Thoracic aorta (tissue), 2 donors: ENCODE data around the gene TOR1AIP1. TPM values are rescaled to one million over a fixed set of nuclear protein-coding genes. Genes with fewer than 3 reads are reported as not detected.

Source experiments
- ATAC-seq: fragments of 150-250 bp; one replicate; pipeline ENCODE4 v1.8.0; 2017; ENCODE audit warnings: low read depth; ENCODE audit not compliant: insufficient number of reproducible peaks, low FRiP score
- DNase-seq: peaks from one replicate; pipeline ENCODE4 v3.0.0-alpha.2; 2020; ENCODE audit warnings: low spot score
- H3K27ac ChIP-seq, 2 donors: fragments of 200-600 bp; sonication (generic); 1 replicate in 1 of 2; 2 replicates in 1 of 2; pipeline ENCODE4 v1.5.1; 2016; ENCODE audit warnings: mild to moderate bottlenecking in 2 of 2, moderate library complexity in 2 of 2
- H3K27me3 ChIP-seq: fragments of 200-600 bp; sonication (generic); replicated peaks from 2 replicates; pipeline ENCODE4 v1.6.0; 2016; ENCODE audit warnings: mild to moderate bottlenecking; ENCODE audit not compliant: insufficient read depth
- H3K36me3 ChIP-seq: fragments of 200-600 bp; sonication (generic); one replicate; pipeline ENCODE4 v1.5.1; 2016
- H3K4me1 ChIP-seq, 2 donors: fragments of 200-600 bp; sonication (generic); 1 replicate in 1 of 2; 2 replicates in 1 of 2; pipeline versions ENCODE4 v1.5.1 to v1.6.0; 2016; ENCODE audit warnings: low read depth in 2 of 2, mild to moderate bottlenecking in 1 of 2; ENCODE audit not compliant: control insufficient read depth in 1 of 2
- H3K4me3 ChIP-seq: fragments of 200-600 bp; sonication (generic); 2 replicates; pipeline ENCODE4 v1.5.1; 2016; ENCODE audit warnings: mild to moderate bottlenecking
- H3K9me3 ChIP-seq: fragments of 200-600 bp; sonication (generic); 2 replicates; pipeline ENCODE4 v1.5.1; 2016
- total RNA-seq, 2 donors: library from RNA; depleted of rRNA; stranded (reverse); fragments of >200 nt; gene quantifications; one replicate each; pipeline versions ENCODE4 v1.1.0 to v1.2.3, GENCODE V29; 2016
- TF ChIP-seq, protein P1 (sequence below): fragments of 200-600 bp; sonication (generic); IDR thresholded peaks from one replicate; pipeline ENCODE4 v1.5.1; 2019; ENCODE audit warnings: antibody characterized with exemption

Gene TOR1AIP1
- total RNA-seq, 2 donors from 2014 or later, result 99.5 to 106 TPM

DNA sequence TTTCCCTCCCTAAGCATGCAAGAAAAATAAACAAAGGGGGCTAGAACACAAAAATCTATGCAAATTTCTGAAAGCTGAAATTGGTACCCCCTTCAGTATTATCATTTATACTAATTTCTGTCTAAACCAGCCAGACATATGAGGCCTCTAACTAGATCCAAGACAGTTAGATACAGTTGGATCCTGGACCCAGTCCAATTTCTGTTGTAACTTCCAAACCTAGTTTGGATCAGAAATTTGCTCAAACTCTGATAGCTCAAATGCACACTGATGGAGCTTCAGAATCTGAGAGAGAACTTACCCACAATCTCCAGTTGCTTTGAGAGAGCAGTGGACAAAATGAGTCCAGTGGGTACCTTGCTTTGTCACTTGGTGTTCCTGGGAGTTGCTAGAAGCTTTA lies 84.5 kb downstream of the TOR1AIP1 start:
- no peaks in the 10 kb centered on the region for H3K27me3 ChIP-seq
- TF ChIP-seq, protein P1, sequence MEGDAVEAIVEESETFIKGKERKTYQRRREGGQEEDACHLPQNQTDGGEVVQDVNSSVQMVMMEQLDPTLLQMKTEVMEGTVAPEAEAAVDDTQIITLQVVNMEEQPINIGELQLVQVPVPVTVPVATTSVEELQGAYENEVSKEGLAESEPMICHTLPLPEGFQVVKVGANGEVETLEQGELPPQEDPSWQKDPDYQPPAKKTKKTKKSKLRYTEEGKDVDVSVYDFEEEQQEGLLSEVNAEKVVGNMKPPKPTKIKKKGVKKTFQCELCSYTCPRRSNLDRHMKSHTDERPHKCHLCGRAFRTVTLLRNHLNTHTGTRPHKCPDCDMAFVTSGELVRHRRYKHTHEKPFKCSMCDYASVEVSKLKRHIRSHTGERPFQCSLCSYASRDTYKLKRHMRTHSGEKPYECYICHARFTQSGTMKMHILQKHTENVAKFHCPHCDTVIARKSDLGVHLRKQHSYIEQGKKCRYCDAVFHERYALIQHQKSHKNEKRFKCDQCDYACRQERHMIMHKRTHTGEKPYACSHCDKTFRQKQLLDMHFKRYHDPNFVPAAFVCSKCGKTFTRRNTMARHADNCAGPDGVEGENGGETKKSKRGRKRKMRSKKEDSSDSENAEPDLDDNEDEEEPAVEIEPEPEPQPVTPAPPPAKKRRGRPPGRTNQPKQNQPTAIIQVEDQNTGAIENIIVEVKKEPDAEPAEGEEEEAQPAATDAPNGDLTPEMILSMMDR, result no peak
- peaks cover 27 to 48% of the 10 kb centered on the region in 2 donors for H3K4me1 ChIP-seq
- no peak overlapping the region for H3K4me3 ChIP-seq
- DNase-seq (no peak), ATAC-seq (no peak)
- H3K36me3 ChIP-seq, result no peaks in the 10 kb centered on the region
- H3K9me3 ChIP-seq, result no peaks in the 10 kb centered on the region
- no peak overlapping the region for H3K27ac ChIP-seq

DNA sequence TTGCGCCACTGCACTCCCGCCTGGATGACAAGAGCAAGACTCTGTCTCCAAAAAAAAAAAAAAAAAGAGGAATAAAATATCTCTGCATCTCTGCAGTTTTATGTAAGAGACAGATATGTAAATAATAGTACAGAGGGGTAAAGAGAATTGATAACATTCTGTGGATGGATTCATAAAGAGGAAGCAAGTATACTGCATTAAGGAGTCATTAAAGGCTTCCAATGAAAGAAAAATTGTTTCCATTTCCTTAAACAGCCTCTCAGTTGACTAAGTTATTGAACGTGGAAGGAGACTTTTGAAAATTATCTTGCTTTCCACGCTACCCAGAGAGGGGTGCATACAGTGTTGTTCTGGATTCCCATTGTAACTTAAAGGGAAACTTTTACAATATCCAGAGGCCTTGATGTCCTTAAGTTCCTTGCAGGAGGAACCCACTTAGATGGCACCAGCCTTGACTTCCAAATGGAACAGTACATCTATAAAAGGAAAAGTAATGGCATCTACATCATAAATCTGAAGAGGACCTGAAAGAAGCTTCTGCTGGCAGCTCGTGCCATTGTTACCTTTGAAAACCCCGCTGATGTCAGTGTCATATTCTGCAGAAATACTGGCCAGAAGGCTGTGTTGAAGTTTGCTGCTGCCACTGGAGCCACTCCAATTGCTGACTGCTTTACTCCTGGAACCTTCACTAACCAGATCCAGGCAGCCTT lies 86.4 kb downstream of the TOR1AIP1 start:
- no peak for ATAC-seq
- DNase-seq, result no peak
- no peaks in the 10 kb centered on the region for H3K9me3 ChIP-seq
- H3K27ac ChIP-seq, result peak overlapping the region; percentile 53
- no peaks in the 10 kb centered on the region for H3K36me3 ChIP-seq
- H3K4me1 ChIP-seq, result peaks cover 30 to 59% of the 10 kb centered on the region in 2 donors
- TF ChIP-seq, protein P1, result no peak
- H3K27me3 ChIP-seq, result no peaks in the 10 kb centered on the region
- H3K4me3 ChIP-seq, result no peak overlapping the region

DNA sequence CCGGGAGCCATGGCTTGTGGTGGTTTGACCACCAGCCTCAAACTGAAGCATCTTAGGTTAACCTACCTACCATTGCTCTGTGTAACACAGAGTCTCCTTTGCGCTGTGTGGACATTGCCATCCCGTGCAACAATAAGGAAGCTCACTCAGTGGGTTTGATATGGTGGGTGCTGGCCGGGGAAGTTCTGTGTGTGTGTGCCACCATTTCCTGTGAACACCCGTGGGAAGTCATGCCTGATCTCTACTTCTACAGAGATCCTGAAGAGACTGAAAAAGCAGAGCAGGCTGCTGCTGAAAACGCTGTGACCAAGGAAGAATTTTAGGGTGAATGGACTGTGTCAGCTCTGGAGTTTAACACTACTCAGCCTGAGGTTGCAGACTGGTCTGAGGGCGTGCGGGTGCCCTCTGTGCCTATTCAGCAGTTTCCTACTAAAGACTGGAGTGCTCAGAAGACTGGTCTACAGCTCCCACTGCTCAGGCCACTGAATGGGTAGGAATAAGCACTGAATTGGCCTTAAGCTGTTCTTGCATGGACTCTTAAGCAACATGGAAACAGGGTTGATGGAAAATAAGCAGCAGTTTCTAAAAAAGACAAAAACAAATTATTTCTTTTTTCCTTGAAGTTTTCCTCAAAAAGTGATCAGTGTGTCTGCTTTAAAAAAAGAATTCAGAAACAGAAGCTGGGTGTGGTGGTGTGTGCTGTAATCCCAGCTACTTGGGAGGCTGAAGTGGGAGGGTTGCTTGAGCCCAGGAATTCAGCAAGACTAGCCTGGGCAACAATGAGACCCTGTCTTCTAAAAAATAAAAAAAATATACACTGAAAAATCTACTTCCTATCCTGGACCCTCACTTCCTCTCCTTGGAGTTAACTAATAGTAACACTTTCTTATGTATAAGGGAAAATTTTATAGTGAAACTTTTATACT lies 87.2 kb downstream of the TOR1AIP1 start:
- Histone ChIP-seq H3K27ac (peak overlapping the region; percentile 53), H3K4me3 (peak overlapping the region; percentile 30), H3K9me3 (no peaks in the 10 kb centered on the region), H3K27me3 (no peaks in the 10 kb centered on the region), H3K36me3 (no peaks in the 10 kb centered on the region), H3K4me1 (peaks cover 30 to 59% of the 10 kb centered on the region in 2 donors)
- DNase-seq (no peak), ATAC-seq (no peak)
- TF ChIP-seq, protein P1, result no peak

Other genes starting within 250 kb of the TOR1AIP1 start
- gene FAM163A, start 139.0 kb upstream of the TOR1AIP1 start, total RNA-seq, result not detected
- gene TOR1AIP2, start 4.5 kb upstream of the TOR1AIP1 start, total RNA-seq, result 10 to 100 TPM; 45.9 to 74.1 TPM
- 10 to 100 TPM; 51.1 to 73.8 TPM for gene CEP350, start 72.5 kb downstream of the TOR1AIP1 start, total RNA-seq